GM18505 (cell line): ENCODE data around the gene KIFC3.

Experiments used
- ATAC-seq: cut with Tn5 transposase; IDR thresholded peaks from one replicate; pipeline ENCODE4 v1.9.1; 2021; ENCODE audit not compliant: unreplicated experiment
- POLR2A ChIP-seq: IDR thresholded peaks from 4 replicates; pipeline ENCODE4 v1.6.1; 2011; ENCODE audit warnings: borderline replicate concordance; ENCODE audit not compliant: insufficient read depth, insufficient read length; ENCODE audit errors: extremely low read depth

KIFC3 gene

DNA sequence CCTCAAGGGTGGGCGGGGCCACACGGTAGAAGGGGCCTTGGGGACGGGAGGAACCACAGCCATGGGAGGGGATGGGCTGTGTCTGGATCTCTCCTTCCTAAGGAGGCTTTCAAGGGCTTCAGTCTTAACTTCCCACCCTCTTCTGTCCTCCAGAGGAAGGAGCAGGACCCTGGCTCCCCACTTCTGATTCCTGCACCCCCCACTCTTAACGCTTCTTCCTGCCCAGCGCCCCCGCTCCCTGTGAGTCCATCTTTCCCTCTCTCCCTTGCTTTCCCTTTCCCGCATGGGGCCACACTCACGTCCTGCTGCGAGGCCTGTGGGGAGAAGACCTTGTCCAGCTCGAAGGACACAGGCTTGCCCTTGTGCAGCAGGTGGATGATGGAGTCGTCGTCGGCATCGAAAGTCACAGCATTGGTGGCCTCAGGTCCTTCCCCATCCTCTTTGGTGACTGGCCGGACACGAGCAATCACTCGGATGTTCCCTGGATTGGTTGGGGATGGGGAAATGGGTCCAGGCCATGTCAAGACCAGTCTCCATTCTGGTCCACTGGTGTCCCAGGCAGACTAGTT lies 37.0 kb downstream of the KIFC3 start:
- no peak for ATAC-seq
- TF ChIP-seq POLR2A = no peak

DNA sequence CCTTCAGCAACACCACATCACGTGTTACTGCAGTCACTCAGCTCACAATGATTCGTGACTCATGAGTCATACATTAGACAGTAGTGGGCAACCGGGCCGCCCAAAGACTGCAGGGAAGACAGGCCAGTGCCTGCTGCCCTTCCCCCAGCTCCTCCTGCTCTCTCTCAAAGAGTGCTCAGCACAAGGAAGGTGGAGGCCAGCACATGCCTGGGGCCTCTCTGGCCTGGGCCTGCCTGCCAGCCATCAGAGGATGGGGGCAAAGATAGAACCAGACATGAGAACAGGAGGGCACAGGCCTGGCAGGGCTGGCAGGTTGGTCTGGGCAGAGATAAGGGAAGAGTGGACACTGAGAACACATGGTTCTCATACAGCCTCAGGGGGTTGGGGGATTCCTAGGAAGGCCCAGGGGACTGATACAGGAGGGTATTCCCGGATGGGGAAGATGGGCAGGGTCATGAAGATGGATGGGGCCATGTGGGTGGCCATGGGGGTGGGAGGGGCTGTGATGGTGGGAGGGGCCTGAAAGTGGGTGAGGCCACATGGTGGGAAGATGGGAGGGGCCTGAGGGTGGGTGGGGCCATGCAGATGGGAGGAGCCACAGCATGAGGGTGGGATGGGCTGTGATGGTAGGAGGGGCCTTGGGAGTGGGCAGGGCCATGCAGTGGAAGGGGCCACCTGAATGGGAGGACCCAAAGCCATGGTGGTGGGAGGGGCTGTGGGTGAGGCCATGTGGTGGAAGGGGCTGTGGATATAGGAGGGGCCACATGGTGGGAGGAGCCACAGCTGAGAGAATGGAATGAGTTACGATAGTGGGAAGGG lies 37.7 kb downstream of the KIFC3 start:
- TF ChIP-seq POLR2A = no peak
- no peak for ATAC-seq

DNA sequence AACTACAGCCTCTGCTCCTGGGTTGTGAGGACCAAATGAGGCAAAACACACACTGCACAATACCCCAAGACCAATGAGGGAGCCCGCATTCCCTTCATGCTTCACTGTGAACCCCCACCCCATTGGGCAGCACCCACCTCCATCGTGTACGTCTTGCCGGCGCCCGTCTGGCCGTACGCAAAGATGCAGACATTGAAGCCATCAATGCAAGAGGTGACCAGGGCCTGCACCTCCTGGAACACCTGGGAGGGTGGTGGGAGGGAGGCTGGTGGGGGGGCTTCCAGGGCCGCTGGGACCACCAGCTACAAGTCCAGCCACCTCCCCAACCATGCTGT lies 38.3 kb downstream of the KIFC3 start:
- no peak for TF ChIP-seq POLR2A
- ATAC-seq = no peak

DNA sequence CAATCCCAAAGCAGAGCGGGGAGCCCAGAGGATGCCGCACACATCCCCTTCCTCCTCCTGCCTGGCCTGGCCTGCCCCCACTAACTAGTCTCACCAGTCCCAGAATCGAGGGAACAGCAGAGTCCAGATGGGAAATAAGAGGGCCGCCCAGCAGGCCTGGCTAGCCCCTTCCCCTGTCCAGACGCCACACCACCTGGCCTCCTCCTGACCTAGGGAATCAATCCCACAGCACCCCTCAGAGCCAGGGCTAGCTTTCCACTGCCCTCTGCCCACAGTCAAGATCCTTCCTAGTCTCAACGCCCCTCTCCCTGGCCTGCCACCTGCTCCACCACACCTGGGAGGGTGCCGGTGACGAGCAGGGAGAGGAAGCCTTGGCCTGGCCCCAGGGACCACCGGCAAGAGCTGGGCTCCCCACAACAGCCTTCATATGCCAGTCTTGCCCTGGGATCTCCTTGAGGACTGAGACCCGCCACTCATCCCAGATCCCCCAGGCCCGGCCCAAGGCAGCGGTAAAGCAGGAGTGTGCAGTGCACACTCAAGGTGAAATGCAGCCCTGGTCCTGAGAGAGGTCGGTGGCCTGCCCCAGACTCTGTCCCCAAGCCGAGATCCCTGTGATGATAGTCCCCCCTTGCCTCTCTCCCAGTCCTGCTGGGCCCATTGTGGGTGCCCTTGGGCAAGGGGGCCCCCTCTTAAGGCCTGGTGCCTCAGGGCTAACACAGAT lies 38.8 kb downstream of the KIFC3 start:
- no peak for ATAC-seq
- no peak for TF ChIP-seq POLR2A

DNA sequence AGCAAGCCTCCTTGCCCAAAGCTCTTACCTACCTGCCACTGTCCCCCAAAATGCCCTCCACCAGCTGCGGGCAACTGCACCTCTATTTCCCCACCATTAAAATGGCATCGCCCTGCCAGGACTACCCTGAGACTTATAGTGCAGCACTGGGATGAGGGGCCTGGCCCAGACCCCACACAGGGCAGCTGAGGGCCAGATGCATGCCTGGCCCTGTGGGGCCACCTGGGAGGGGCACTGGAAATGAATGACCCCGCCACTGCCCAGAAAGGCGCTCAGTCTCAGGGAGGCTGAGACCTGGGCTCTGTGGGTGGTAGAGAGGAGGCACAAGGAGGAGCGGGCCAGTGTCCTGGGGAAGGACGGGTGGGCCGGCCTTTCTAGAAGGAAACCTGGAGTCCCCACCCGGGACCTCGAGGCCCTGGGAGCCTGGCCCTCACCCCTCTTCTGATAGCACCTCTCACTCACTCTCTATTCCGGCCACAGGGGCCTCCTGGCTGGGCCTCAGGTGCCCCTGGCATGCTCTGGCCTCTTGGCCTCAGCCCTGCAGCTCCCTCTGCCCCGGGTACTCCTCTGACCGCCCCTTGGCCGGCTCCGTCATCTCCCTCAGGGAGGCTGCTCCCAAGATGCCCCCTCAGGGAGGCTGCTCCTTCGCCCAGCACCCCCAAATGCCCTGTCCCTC lies 39.8 kb downstream of the KIFC3 start:
- no peak for TF ChIP-seq POLR2A
- no peak for ATAC-seq

DNA sequence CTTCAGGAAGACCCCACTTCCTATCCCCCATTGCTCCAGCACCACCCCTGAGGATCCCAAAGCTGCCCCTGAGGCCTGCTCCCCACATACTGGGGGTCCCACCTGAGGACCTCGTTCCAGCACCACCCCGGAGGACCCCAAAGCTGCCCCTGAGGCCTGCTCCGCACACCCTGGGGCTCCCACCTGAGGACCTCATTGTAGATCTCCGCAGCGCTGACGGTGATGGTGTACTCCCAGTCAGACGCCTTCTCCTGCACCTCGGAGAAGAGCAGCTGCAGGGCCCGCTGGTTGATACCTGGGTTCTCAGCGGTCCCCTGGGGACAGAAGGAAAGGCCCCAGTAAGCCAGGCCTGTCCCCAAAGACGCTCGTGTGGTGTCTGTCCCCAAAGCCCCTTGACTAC lies 40.3 kb downstream of the KIFC3 start:
- ATAC-seq = no peak
- no peak for TF ChIP-seq POLR2A

DNA sequence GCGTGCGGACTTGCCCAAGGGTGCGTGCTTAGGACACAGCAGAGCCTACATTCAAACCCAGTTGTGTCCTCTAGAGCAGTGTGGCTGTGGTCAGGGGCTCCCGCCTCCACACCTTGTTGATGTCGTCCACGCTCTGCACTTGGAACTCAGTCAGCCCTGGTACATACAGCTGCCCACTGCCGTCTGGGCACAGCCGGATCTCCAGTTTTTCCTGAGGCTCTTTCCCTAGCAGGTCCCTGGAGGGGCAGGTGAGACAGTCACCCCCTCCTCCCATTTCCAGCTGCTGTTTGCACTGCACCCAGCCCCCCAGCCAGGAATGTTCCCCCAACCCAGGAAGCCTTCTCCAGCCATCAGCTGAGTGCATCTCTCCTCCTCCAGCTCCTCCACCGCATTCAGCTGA lies 41.0 kb downstream of the KIFC3 start:
- ATAC-seq = no peak

DNA sequence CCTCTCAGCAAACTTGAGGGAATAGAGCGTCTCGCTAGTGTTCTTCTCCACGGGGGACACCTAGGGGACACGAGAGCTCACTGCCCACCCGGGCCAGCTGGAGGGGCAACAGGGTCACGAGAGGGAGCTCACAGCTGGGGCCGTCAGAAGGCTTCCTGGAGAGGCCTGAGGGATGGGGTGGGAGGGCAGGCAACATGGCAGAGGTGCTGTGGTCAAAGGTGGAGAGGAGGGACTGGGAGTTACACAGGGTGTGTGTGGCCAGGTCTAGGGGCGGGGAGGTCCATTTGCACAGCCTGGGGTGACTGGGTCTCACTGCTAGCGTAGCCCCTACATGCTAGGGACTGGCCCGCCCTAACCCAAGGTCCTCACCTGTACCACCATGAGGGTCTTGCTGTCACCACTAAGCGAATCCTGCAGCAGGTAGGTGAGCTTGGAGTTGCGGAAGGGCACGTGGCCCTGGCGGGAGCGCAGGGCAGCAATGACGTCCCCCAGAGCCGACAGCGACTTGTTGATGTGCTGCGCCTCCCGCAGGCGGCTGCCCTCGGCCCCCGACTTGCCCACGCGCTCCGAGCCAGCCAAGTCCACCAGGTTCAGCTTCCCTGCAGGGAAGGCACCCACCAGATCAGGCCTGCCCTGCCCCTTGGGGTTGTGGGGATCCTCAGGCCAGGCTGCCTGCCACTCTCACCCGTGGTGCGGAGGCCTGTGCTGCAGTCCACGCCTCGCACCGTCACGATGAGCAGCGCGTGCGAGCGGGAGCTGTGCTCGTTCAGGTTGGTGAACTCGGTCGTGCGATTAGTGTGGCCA lies 41.7 kb downstream of the KIFC3 start:
- no peak for TF ChIP-seq POLR2A
- no peak for ATAC-seq

More for the DNA sequence above, 41.0 kb downstream of the KIFC3 start:
- TF ChIP-seq POLR2A = no peak

DNA sequence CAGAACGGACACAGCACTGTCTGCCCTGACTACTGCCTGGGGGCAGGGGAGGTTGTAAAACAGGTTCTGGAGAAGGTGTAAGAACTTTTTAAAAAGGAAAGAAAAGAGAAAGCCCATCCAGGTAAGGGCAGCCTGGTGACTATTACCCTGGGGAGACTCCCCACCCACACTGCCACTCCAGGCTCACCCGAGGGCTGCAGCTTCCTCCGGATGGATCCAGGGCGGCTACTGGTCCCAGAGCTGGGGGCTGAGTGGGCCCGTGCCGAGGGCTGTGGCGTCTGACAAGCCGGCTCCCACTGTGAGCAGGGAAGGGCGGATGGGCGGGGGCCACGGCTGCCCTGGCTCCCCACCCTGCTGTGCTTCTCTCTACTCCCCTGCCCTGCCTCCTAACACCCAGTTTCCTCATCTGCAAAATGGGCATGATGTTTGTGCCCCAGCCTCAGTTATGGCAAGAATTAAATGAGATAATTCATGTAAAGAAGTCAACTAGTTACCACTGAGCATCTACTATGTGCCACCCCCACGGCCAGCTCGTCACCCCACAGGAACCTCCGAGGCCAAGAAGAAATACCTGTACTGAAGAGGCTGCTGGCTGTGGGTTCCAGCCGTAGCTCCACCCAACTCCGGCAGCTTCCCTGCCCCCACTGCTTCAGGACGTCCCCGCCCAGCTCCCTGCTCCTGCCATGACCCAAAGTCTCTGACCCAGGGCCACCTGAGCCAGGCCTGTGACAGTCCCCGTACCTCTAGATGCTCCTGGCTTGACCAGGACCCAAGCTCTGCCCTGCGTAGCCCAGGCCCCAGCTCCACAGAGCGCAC lies 42.5 kb downstream of the KIFC3 start:
- ATAC-seq = no peak
- no peak for TF ChIP-seq POLR2A

DNA sequence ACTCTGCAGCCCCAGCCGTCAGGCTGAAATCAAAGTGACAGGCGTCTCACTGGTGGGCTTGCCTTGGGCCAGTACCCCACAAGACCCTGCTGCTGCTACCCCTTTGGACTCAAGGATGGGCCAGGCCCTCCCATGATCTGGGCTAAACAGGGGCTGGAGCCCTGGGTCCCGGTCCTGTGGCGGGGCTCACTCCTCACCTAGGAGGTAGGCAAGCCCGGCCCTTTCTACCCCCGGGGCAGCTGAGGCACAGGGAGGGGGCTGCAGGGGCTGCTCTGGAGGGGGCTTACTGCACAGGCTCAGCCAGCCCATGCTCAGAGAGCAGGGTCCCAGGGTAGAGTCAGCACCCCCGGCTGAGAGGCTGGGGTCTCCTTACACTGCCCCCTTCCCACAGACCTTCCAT lies 43.2 kb downstream of the KIFC3 start:
- no peak for TF ChIP-seq POLR2A
- no peak for ATAC-seq

DNA sequence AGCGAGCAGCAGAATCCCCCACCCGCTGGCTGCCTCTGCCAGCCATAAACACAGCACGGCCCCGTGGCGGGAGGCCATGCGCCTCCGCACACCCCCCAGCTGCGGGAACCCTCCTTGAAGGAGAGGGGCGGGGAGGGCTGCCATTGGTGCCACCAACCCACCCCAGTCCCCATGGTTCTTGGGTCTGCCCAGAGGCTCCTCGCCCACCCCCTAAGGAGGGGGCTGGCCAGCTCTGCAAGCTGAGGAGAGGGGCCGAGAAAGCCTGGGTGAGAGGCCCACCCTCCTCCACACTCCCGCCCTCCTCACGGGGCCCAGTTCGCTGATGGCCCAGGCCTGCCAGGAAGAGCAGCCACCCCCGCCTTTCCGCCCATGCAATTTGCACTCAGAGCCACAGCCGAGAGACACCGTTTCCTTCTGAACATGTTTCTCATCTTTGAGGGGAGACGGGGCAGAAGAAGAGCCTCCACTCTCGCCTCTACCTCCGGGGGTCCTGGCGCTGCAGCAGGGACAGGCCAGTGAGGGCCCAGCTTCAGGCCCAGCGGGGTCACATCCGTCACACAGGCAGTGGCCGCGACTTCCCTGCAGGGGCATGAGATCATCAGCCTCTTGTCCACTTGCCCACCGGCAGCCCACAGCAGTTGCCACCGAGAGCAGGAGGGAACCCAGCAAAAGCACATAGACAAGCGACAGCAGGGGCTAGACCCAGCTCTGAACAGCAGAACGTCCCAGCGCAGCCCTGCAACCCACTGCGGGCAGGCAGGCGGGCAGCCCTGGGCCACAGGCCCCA lies 43.8 kb downstream of the KIFC3 start:
- no peak for ATAC-seq
- no peak for TF ChIP-seq POLR2A
